ACHN (cell line): ENCODE results near the gene KRTAP19-3.
"Not testable (repeated sequence)": the region's sequence is repeated elsewhere in the genome, so short reads cannot be mapped to it uniquely, and the experiment has no call there.

Experiments
- DNase-seq: peaks from one replicate; pipeline ENCODE4 v3.0.0-alpha.2; 2015
- in situ Hi-C: cut with HindIII; loops from 2 replicates; pipeline ENCODE4 v1.10.0; 2017; ENCODE audit warnings: low sequenced_read_pairs, low pct_ligation_motif_present, low pct_unique_long_range_greater_than_20kb

KRTAP19-3 gene

DNA sequence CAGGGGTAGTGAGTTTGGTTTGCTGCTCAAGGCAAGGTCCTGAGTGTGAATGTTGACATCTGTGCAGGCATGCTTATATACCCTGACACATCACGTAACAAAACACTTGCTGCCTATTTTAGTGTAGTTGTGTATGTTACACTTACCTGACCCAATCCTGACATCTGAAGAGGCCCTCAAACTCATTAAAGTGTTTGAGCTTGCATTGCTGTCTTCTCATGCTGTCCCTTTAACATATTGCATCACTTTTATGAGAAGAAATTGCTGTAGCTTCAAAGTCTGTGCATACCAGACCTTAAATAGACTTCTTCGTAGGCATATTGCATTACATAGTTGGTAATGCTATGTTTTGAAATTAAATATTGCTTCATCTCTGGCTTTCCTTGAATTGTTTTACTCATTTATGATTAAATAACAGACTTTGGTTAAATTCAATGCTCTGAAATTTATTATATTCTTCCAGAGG, at the start of gene KRTAP19-3:
TSS of gene KRTAP19-3 (minus strand) at position 51 of the 466 bp plus-strand sequence. CDS start 56 bp downstream, outside the sequence.
- in situ Hi-C loops: no loop called here
- no peak for DNase-seq

DNA sequence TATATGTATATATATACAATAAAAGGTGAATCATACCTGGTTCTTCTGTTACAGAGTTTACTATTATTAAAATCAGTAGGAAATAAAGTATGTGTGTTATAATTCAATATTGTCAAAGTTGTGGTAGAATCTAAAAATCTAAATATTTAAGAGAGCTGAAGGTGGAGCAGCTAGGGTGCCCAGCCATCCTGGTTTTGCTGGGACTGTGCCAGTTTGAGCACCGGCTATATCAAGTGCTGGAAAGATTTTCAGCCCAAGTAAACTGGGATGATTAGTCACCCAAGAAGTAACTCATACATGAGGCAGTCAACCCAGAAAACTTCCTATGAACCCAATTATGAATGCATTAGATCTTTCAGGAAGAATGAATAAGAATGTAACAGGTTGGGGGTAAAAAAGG, 27.1 kb upstream of the KRTAP19-3 start:
- DNase-seq: no peak
- in situ Hi-C loops: no loop called here

DNA sequence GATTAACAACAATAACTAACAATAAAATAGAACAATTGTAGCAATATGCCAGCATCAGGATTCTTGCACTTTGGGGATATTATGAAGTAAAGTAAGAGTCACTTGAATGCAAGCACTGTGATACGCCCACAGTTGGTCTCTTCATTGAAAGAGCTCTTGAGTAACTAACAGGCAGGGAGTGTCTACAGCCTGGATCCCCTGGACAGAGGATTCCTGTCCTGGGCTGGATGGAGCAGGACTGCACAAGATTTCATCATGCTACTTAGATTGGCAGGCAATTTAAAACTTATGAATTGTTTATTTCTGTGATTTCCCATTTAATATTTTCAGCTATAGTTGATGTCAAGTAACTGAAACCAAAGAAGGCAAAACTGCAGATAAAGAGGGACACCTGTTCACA, 23.9 kb upstream of the KRTAP19-3 start:
- in situ Hi-C loops: no loop called here
- DNase-seq: no peak

DNA sequence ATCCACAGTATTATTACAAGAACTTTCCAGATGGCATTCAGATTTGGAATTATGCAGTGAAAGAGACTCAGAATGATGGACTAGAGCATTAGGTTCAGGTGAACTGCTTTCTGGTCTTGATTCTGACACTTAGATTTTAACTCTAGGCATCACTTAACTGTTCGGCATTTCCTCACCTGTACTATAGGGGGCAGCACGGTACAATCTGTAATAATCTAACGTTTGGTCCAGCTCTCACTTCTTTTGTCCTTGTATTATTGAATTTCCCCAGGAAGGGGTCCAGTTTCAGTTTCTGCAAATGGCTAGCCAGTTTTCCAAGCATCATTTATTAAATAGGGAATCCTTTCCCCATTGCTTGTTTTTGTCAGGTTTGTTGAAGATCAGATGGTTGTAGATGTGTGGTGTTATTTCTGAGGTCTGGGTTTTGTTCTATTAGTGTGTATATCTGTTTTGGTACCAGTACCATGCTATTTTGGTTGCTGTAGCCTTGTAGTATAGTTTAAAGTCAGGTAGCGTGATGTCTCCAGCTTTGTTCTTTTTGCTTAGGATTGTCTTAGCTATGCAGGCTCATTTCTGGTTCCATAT, 13.9 kb upstream of the KRTAP19-3 start:
- DNase-seq: peak; percentile 1
- in situ Hi-C loops: not testable (repeated sequence)

DNA sequence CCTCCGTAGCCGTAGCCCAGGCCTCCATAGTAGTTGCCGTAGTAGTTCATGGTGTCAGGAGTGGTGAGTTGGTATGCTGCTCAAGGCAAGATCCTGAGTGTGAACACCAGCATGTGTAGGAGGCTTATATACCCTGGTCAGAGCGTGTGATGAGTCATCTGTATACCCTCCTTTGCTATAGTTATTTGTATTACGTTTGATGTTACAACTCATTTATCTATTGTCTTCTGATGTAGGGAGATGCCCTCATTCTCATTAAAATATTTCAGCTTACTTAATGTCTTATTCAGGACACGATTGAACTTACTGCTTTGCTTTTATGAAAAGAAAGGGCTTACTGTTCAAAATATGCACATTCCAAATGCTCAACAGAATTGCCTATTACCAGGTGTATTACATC, 10.2 kb upstream of the KRTAP19-3 start, which contains the start of gene KRTAP19-5:
TSS of gene KRTAP19-5 (minus strand) at position 101 of the 400 bp plus-strand sequence. CDS start at position 50, 51 bp downstream.
- DNase-seq: no peak
- in situ Hi-C loops: no loop called here

DNA sequence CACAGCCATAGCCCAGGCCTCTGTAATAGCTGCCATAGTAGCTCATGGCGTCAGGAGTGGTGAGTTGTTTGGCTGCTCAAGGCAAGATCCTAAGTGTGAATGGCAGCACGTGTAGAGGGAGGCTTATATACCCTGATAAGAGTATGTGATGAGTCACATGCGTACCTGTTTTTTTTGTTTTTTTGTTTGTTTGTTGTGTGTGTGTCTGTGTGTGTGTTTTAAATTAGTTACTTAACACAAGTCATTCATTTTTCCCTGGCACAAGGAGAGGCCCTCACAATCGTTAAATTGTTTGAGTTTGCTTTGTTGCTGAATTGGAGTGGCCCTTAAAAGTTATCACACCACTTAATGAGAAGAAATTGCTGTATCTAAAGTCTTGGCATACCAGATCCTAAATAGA, 5.3 kb upstream of the KRTAP19-3 start, which contains the start of gene KRTAP19-4:
TSS of gene KRTAP19-4 (minus strand) at position 101 of the 400 bp plus-strand sequence. CDS start at position 46, 55 bp downstream.
- no peak for DNase-seq
- in situ Hi-C loops: no loop called here

DNA sequence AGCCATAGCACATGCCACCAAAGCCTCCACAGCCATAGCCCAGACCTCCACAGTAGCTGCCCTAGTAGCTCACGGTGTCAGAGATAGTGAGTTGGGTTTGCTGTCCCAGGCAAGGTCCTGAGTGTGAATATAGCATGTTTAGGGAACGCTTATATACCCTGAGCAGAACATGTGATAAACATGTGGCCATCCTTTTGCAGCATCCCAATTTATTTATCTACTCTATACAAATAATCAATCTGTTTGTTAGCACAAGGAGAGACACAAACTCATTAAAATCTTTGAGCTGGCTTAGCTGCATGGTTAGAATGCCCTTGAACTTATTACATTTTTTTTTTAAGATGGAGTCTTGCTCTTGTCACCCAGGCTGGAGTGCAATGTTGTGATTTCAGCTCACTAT, 4.5 kb downstream of the KRTAP19-3 start, which contains the start of gene KRTAP19-2:
TSS of gene KRTAP19-2 (minus strand) at position 101 of the 400 bp plus-strand sequence. CDS start at position 13, 88 bp downstream.
- in situ Hi-C loops: no loop called here
- no peak for DNase-seq

DNA sequence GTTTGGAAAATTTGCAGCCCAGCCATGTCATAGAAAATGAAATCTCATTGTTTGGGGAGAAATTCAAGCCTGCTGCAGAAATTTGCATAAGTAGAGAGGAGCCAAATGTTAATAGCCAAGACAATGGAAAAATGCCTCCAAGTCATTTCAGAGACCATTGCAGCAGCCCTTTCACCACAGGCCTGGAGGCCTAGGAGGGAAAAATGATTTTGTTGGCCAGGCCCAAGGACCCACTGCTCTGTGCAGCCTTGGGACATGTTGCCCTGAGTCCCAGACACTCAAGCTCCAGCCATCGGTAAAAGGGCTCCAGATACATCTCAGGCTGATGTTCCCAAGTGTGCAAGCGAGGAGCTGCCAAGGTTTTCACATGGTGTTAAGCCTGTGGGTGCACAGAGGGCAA, 5.6 kb downstream of the KRTAP19-3 start:
- DNase-seq: no peak
- in situ Hi-C loops: no loop called here

DNA sequence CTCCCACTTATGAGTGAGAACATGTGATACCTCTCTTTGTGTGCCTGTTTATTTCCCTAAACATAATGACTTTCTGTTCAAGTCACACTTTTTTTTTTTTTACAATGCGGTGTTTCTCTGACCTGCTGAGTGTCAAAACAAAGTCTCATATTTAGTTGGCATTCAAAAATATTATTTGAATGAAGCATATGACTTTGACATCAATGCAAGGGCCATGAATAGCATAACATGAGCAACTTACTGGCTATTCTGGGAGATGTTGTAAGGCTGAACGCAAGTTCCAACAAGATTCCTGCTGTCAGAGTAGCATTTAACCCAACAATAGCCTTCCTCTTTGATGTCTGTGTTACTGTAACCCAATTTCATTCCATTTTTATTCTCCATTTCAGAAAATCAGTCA, 9.7 kb downstream of the KRTAP19-3 start:
- in situ Hi-C loops: no loop called here
- no peak for DNase-seq

DNA sequence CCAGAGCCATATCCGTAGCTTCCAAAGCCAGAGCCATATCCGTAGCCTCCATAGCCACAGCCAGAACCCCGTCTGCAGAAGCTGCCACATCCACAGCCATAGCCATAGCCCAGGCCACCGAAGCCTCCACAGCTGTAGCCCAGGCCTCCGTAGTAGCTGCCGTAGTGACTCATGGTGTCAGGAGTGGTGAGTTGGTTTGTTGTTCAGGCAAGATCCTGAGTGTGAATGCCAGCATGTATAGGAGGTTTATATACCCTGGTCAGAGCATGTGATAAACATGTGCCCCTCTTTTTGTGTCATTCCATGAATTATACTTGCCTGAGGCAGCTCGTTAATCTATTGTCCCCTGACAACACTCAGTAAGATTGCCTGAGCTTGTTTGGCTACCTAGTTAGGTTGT, 11.7 kb downstream of the KRTAP19-3 start, which contains the start of gene KRTAP19-1:
TSS of gene KRTAP19-1 (minus strand) at position 223 of the 400 bp plus-strand sequence. CDS start at position 173, 50 bp downstream.
- in situ Hi-C loops: no loop called here
- no peak for DNase-seq

DNA sequence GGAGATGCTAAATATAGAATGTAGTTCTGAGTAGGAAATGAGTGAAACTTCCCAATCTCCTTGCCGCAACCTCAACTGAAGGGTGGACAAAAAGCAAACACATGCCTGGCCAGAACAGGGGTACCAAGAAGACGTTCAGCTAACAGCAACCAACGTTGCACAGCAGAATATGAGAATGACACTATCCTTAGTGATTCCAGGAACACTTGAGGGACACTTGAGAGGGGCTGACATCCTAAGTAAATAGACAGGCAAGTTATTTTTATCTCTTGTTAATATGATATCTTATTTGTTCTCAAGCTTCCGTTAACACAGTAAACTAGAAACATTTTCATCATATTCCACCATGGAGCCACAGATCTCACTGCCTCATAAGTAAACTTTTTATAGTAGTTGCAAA, 12.6 kb downstream of the KRTAP19-3 start:
- in situ Hi-C loops: no loop called here
- DNase-seq: no peak

DNA sequence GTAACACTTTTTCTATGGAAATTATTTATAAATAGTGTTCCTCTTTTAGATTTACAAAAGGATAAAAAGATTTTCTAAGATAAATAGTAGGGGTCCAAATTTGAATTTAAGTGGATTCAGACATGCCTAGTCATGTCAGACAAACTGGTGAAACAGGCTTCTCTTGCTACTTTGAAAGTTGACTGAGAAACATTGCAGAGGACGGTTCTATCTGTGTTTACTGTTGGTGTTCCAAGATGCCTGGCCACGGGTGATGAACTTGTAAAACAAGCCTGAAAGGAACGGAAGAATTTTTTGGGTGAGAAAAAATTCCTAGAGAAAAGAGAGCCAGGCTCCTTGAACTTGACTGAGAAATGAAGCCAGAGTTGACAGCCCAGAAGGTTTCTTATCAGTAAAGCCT, 13.8 kb downstream of the KRTAP19-3 start:
- no peak for DNase-seq
- in situ Hi-C loops: no loop called here

DNA sequence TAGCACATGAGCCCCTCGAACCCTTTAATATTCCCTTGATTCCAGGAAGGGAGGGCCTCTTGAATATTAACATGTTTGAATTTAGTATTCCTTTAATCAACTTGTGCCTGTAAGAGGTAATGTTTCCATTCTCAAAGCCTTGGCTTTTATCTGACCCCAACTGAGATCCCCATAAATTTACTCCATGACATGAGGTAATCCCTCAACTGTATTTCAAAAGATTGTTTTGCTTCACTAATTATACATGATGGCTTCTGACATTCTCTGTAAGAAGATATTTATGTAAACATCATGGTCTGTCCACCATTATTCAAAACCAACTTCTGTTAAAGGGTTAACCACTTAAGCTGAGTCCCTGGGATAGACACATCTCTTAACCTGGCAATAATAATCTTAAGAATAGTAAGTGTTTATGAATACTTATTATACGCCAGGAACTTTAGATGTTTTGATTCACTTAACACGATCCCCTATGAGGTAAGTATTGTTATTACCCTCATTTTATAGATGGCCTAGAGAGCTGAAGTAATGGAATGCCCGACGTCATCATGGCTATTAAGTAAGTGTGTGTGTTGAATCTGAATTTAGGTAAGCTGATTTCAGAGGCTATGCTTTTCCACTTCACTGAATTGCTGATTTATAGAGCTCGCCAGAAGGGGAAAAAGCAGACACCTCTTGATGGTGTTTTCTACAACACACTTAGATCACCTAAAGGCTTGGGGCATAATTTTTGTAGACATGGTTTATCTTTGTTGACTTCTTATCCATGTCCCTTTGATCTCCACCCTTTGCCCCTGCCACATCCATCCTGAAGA, 22.7 kb downstream of the KRTAP19-3 start:
- in situ Hi-C loops: no loop called here
- no peak for DNase-seq

DNA sequence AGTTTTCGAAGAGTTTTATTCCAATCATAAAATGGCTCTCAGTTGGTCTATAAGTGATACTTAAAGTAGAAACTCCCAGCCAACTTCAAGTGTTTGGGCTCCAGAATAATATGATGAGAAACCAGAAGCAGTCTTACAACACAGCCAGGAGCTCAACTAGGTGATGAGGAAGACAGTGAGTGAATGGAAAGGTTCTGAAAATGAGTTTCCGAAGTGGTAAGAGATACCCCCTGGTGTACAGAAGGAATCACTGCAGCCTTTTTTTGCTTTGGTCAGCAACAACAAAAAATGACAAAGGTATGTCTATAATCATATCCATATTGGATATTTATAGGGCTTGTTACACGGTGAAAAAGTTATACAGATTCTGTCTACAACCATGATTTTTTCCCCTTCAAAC, 28.1 kb downstream of the KRTAP19-3 start:
- in situ Hi-C loops: no loop called here
- peak; percentile 25 for DNase-seq

DNA sequence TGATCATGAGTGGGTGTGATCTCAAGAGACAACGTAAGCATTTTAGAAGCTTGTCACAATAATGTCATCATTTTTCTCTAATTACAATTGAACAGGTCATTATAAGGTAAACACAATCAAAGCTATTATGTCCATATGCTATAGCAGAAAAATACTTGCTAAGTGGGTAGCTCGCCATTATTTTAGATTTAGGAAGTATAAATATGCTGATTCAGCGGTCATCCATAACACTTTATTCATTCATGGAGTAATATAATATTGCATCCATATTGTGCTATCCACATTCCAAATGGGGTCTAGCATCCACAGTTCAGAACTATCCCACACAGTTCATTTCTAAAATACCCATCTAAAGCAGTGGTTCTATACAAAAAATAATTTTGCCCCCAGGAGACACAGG, 43.3 kb downstream of the KRTAP19-3 start:
- in situ Hi-C loops: no loop called here
- no peak for DNase-seq

DNA sequence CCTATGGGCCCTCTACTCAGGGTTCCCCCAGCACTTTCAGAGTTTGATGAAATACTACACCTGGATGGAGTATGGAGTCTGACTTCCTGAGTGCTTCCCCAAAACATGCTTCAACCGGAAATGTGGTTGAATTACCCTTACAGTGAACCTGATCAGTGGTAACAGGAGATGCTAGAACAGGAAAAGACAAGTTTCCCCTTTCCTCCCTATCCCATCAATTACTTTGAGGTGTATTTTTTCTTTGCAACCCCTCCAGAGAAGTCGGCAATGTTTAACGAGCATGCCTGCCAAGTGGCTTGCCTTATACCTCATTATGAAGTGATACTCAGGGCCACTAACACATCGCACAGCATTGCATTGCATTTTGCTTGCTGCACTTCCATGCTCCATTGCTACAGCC, 44.8 kb downstream of the KRTAP19-3 start:
- DNase-seq: no peak
- in situ Hi-C loops: no loop called here

DNA sequence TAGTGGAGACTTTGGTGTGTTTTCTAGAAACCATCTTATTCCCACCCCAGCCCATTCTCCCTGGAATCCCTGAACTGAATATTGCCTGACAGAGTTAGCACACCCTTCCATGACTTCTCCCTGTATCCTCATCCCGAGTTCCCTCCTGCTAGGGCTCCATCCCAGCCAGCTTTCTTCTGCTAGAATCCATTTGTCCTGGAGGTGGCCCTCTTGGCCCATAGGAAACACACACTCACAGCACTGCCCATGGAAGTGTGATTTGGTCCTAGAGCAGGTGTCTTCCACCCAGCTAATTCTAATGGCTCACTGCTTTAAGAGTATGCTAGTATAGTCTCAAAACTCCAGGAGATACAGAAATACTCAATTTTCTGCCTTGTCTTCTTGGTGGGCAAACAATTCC, 47.6 kb downstream of the KRTAP19-3 start:
- in situ Hi-C loops: no loop called here
- no peak for DNase-seq

DNA sequence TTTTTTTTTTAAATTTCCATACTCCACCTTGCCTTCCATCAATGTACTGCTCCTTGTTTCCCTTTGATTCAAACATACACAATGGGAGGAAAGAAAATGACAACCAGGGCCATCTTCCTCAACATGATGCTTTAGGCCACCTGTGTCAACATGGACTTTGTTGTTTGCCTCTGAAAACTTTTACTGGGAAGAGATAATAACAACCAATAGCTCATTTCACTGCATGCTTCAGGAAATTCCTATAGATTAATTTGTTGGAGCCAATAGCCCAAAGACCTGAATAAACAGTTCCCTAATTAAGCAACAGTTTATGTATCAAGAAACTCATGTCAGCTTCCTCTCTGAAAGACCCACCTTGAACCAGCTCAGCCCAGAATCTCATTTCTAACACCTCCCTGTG, 48.6 kb downstream of the KRTAP19-3 start:
- no peak for DNase-seq
- in situ Hi-C loops: no loop called here
